K562 (cell line): ENCODE measurements around the gene EIF1B. TPM values are rescaled to one million over a fixed set of nuclear protein-coding genes. Genes with fewer than 3 reads are reported as not detected.

Source experiments
- BHLHE40 ChIP-seq: IDR thresholded peaks from 2 replicates; pipeline ENCODE4 v1.6.1; 2011; ENCODE audit warnings: low read length, improper control_type of control experiment
- CBX3 ChIP-seq, 2 experiments: IDR thresholded peaks; 1 replicate in 1 of 2; 2 replicates in 1 of 2; pipeline ENCODE4 v1.6.1; 2012; ENCODE audit warnings: inconsistent platforms in 2 of 2, low read length in 2 of 2, borderline replicate concordance in 1 of 2, control low read depth in 1 of 2
- CC2D1A ChIP-seq: fragments of 450-650 bp; IDR thresholded peaks from 2 replicates; pipeline ENCODE4 v1.6.1; 2017; ENCODE audit warnings: mild to moderate bottlenecking
- CHD2 ChIP-seq: IDR thresholded peaks from 2 replicates; pipeline ENCODE4 v1.6.1; 2011; ENCODE audit warnings: low read depth, low read length
- CHD4 ChIP-seq: fragments of 200-600 bp; sonication (generic); IDR thresholded peaks from 3 replicates; pipeline ENCODE4 v1.6.1; 2012; ENCODE audit warnings: low read depth, mild to moderate bottlenecking, mixed read lengths, low read length, inconsistent platforms; ENCODE audit not compliant: insufficient read depth, insufficient replicate concordance, poor library complexity, severe bottlenecking
- FOXA3 ChIP-seq, 2 experiments: fragments of 450-650 bp in 1 of 2; sonication (generic) in 1 of 2; formaldehyde crosslinking; IDR thresholded peaks in 1 of 2; conservative IDR thresholded peaks in 1 of 2; 2 replicates each; pipeline versions ENCODE4 v1.4.0 to v1.8.0; 2020 to 2022; ENCODE audit warnings: mild to moderate bottlenecking in 2 of 2, missing genetic modification reagents in 1 of 2
- FOXK2 ChIP-seq, 2 experiments: fragments of 450-650 bp; IDR thresholded peaks in 1 of 2; conservative IDR thresholded peaks in 1 of 2; 2 replicates each; pipeline ENCODE4 v1.6.1; 2016; ENCODE audit warnings: low read depth in 2 of 2, mild to moderate bottlenecking in 1 of 2
- MEIS2 ChIP-seq: fragments of 450-650 bp; IDR thresholded peaks from 2 replicates; pipeline ENCODE4 v1.6.1; 2014; ENCODE audit warnings: mild to moderate bottlenecking; ENCODE audit not compliant: partially characterized antibody
- NFXL1 ChIP-seq: fragments of 450-650 bp; formaldehyde crosslinking; IDR thresholded peaks from 2 replicates; pipeline ENCODE4 v1.4.0; 2021; ENCODE audit warnings: mild to moderate bottlenecking
- NUFIP1 ChIP-seq: fragments of 450-650 bp; IDR thresholded peaks from 2 replicates; pipeline ENCODE4 v1.6.1; 2018; ENCODE audit not compliant: partially characterized antibody
- PRPF4 ChIP-seq: fragments of 200-400 bp; formaldehyde crosslinking; IDR thresholded peaks from one replicate; pipeline ENCODE4 v1.6.1; 2017; ENCODE audit warnings: low read length, low read depth, mild to moderate bottlenecking; ENCODE audit not compliant: insufficient read depth, poor library complexity, severe bottlenecking
- PYGO2 ChIP-seq: fragments of 450-650 bp; IDR thresholded peaks from 2 replicates; pipeline ENCODE4 v1.6.1; 2016; ENCODE audit warnings: mild to moderate bottlenecking, missing genetic modification characterization, moderate library complexity, missing compliant biosample characterization
- SP1 ChIP-seq: sonication (generic); formaldehyde crosslinking; IDR thresholded peaks from 2 replicates; pipeline ENCODE4 v1.8.1; 2022; ENCODE audit warnings: mild to moderate bottlenecking, missing genetic modification reagents
- SP2 ChIP-seq: IDR thresholded peaks from 2 replicates; pipeline ENCODE4 v1.6.1; 2011; ENCODE audit warnings: mild to moderate bottlenecking, low read depth, low read length, moderate library complexity; ENCODE audit not compliant: poor library complexity, severe bottlenecking; ENCODE audit errors: extremely low read depth
- TAL1 ChIP-seq: fragments of 450-650 bp; IDR thresholded peaks from 2 replicates; pipeline ENCODE4 v1.6.1; 2016; ENCODE audit warnings: mild to moderate bottlenecking
- TCFL5 ChIP-seq: fragments of 250-450 bp; sonication (Bioruptor Pico); conservative IDR thresholded peaks from 2 replicates; pipeline ENCODE4 v1.6.1; 2021; ENCODE audit warnings: mild to moderate bottlenecking, moderate library complexity, matching md5 sums
- ZC3H11A ChIP-seq: IDR thresholded peaks from 2 replicates; pipeline ENCODE4 v1.6.1; 2012; ENCODE audit warnings: low read depth, low read length, improper control_type of control experiment
- ZNF134 ChIP-seq: fragments of 250-450 bp; sonication (Bioruptor Pico); conservative IDR thresholded peaks from 2 replicates; pipeline ENCODE4 v1.4.0; 2020
- ZNF507 ChIP-seq: conservative IDR thresholded peaks from 2 replicates; pipeline ENCODE4 v1.6.1; 2017; ENCODE audit warnings: missing genetic modification characterization, missing compliant biosample characterization
- ZNF707 ChIP-seq: fragments of 250-450 bp; sonication (Bioruptor Pico); conservative IDR thresholded peaks from 2 replicates; pipeline ENCODE4 v1.8.0; 2022; ENCODE audit warnings: inconsistent platforms, mild to moderate bottlenecking, moderate library complexity
- ZNF76 ChIP-seq: fragments of 250-450 bp; sonication (Bioruptor Pico); IDR thresholded peaks from 2 replicates; pipeline ENCODE4 v1.4.0; 2020; ENCODE audit warnings: mild to moderate bottlenecking, moderate library complexity, borderline replicate concordance
- ZNF780A ChIP-seq: fragments of 250-450 bp; sonication (Bioruptor Pico); IDR thresholded peaks from 2 replicates; pipeline ENCODE4 v1.5.0; 2021; ENCODE audit warnings: mild to moderate bottlenecking
- polyA plus RNA-seq, 8 experiments: library from polyadenylated mRNA; depleted of rRNA in 4 of 8; stranded (reverse) in 5 of 8; unstranded in 3 of 8; fragments of >200 nt; fragmentation: Nextera tagmentation in 2 of 8; fragmentation: Illumina TruSeq in 1 of 8; extraction: Ambion mirVana in 2 of 8; extraction: Trizol in 1 of 8; gene quantifications; 2 replicates each; pipeline versions ENCODE4 v1.2.1 to v1.2.3, GENCODE V29; 2011 to 2014; ENCODE audit warnings: inconsistent platforms in 1 of 8, missing spikeins in 1 of 8
- total RNA-seq, 7 experiments: library from RNA; depleted of rRNA in 6 of 7; stranded (reverse); fragments of >200 nt in 6 of 7; fragmentation: Illumina TruSeq in 2 of 7; extraction: Trizol in 2 of 7; gene quantifications; 2 replicates each; pipeline versions ENCODE4 v1.2.1 to v1.2.3, GENCODE V29; 2011 to 2021; ENCODE audit warnings: low replicate concordance in 1 of 7
- TF ChIP-seq, protein P1 (sequence below): fragments of 200-400 bp; formaldehyde crosslinking; IDR thresholded peaks from 2 replicates; pipeline ENCODE4 v1.6.1; 2017; ENCODE audit warnings: mild to moderate bottlenecking, low read depth, low read length, moderate library complexity
- TF ChIP-seq, protein P2 (sequence below): sonication (generic); formaldehyde crosslinking; IDR thresholded peaks from 2 replicates; pipeline ENCODE4 v1.8.1; 2022; ENCODE audit warnings: missing genetic modification reagents
- TF ChIP-seq, protein P3 (sequence below): sonication (generic); formaldehyde crosslinking; IDR thresholded peaks from 2 replicates; pipeline ENCODE4 v1.8.1; 2023; ENCODE audit warnings: mild to moderate bottlenecking, missing genetic modification reagents

EIF1B gene
- total and polyA plus RNA-seq, 9 of the 15 experiments (the other 6 are each of a cell fraction or from before 2014, with no cell fraction given), result 18.1 to 184 (median 78.9) TPM

DNA sequence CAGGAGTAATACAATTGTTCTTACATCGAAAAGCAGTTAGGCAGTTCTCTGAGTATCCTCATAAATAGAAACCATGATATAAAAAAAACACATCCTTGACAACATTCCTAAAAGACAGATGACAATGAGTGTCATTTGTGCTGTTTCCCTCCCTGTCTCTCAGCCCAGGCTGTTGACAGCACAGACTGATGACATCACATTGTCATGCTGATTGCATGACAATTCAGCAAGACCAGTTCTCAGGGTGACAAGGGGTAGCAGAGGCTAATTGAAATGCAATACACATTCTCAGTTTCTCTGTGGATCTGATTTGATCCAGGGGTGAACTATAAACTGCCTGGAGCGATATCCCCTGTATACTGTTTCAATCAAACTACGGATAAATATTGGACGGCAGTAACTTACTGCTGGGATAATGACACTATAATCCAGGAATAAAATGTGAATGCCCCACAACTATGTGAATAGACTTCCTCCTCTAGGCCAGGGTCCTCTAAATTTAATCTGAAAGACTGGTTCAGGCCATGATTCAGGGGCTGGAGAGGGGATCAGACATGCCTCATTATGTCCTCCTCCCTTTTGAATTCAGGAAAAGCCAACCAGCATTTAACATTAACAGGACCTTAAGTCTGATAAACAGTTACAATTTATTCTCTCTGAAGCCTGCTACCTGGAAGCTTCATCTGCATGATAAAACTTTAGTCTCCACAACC is 16.7 kb upstream of the EIF1B start (continued):
- TF ChIP-seq ZC3H11A (no peak), ZNF76 (no peak), CHD2 (no peak), FOXK2 (conservative IDR thresholded peaks at IDR 0.05 in 1 of 2, IDR thresholded peaks at IDR 0.05 in 1 of 2; ENCODE audit: low read depth in 2 of 2) (peak; percentile 70 to 88; a peak in 3 of 4 replicates), PYGO2 (0 out of 2 replicates have a peak, but pooled peaks have one; percentile 5), NUFIP1 (no peak), CBX3 (IDR thresholded peaks at IDR 0.05; ENCODE audit: borderline replicate concordance in 1 of 2, low read length in 2 of 2) (peak in 1 of 2 experiments; percentile 38; a peak in 1 of 3 replicates), TCFL5 (CRISPR knock-in tag) (no peak), NFXL1 (CRISPR knock-in tag) (no peak), SP2 (no peak), CC2D1A (no peak), ZNF134 (no peak), MEIS2 (peak; percentile 83), ZNF780A (CRISPR knock-in tag) (no peak), BHLHE40 (no peak), CHD4 (no peak), SP1 (no peak), PRPF4 (no peak), ZNF707 (CRISPR knock-in tag) (no peak), TAL1 (no peak), ZNF507 (tag) (no peak), FOXA3 (CRISPR knock-in tag; conservative IDR thresholded peaks at IDR 0.05 in 1 of 2, IDR thresholded peaks at IDR 0.05 in 1 of 2) (no peak)
- TF ChIP-seq, protein P1, sequence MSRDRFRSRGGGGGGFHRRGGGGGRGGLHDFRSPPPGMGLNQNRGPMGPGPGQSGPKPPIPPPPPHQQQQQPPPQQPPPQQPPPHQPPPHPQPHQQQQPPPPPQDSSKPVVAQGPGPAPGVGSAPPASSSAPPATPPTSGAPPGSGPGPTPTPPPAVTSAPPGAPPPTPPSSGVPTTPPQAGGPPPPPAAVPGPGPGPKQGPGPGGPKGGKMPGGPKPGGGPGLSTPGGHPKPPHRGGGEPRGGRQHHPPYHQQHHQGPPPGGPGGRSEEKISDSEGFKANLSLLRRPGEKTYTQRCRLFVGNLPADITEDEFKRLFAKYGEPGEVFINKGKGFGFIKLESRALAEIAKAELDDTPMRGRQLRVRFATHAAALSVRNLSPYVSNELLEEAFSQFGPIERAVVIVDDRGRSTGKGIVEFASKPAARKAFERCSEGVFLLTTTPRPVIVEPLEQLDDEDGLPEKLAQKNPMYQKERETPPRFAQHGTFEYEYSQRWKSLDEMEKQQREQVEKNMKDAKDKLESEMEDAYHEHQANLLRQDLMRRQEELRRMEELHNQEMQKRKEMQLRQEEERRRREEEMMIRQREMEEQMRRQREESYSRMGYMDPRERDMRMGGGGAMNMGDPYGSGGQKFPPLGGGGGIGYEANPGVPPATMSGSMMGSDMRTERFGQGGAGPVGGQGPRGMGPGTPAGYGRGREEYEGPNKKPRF, result no peak
- TF ChIP-seq, protein P2, sequence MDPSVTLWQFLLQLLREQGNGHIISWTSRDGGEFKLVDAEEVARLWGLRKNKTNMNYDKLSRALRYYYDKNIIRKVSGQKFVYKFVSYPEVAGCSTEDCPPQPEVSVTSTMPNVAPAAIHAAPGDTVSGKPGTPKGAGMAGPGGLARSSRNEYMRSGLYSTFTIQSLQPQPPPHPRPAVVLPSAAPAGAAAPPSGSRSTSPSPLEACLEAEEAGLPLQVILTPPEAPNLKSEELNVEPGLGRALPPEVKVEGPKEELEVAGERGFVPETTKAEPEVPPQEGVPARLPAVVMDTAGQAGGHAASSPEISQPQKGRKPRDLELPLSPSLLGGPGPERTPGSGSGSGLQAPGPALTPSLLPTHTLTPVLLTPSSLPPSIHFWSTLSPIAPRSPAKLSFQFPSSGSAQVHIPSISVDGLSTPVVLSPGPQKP (CRISPR knock-in tag), result no peak
- TF ChIP-seq, protein P3, sequence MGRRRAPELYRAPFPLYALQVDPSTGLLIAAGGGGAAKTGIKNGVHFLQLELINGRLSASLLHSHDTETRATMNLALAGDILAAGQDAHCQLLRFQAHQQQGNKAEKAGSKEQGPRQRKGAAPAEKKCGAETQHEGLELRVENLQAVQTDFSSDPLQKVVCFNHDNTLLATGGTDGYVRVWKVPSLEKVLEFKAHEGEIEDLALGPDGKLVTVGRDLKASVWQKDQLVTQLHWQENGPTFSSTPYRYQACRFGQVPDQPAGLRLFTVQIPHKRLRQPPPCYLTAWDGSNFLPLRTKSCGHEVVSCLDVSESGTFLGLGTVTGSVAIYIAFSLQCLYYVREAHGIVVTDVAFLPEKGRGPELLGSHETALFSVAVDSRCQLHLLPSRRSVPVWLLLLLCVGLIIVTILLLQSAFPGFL, result no peak
